Vagina (tissue), 2 donors: Measurements from ENCODE around the gene CD69.

Source experiments
- POLR2A ChIP-seq, 2 donors: fragments of 450-650 bp; IDR thresholded peaks; one replicate each; pipeline ENCODE4 v1.6.1; 2017; ENCODE audit warnings: antibody characterized with exemption in 2 of 2, mild to moderate bottlenecking in 2 of 2, moderate library complexity in 2 of 2
- POLR2AphosphoS5 ChIP-seq, 2 donors: sonication (generic); formaldehyde crosslinking; IDR thresholded peaks; one replicate each; pipeline ENCODE4 v1.9.0; 2017; ENCODE audit warnings: antibody characterized with exemption in 2 of 2, mild to moderate bottlenecking in 2 of 2, low read depth in 1 of 2; ENCODE audit not compliant: insufficient read depth in 1 of 2
- TF ChIP-seq, protein P1 (sequence below), 3 experiments: fragments of 450-650 bp in 2 of 3; fragments of 200-600 bp in 1 of 3; sonication (generic) in 1 of 3; IDR thresholded peaks; one replicate each; pipeline ENCODE4 v1.5.1; 2017 to 2019; ENCODE audit warnings: antibody characterized with exemption in 3 of 3, mild to moderate bottlenecking in 2 of 3, moderate library complexity in 2 of 3

DNA sequence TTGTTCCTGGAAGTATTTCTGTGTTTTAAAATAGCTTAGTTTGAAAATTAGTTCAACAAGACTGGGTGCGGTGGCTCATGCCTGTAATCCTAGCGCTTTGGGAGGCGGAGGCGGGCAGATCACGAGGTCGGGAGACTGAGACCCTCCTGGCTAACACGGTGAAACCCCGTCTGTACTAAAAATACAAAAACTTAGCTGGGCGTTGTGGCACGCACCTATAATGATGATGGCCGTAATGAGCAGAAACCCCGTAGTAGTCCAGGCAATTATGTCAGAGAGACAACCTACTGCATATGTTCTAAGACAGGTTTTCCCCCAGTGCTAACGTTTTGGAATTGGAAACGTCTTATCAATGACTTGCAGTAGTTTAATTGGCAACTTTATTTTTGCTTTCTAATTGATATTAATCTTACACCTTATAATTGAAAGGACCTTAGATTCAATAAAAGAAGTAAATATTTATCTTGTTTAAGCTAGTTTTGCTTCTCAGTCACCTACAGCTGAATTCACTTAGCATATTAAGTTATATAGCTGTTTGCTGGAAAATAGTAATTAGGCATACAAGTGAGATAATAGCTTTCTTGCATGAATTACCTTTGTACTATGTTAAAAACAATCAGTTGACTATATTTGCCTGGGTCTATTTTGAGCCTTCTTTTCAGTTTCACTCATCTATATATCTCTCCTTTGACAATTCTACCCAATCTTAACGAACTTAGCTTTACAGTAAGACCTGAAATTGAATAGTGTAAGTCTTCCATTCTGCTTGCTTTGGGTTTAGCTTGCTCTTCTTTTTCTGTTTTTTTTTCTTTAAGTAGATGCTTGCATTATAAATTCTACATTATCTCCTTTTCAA is 43.4 kb downstream of the CD69 start:
- TF ChIP-seq POLR2A (IDR thresholded peaks at IDR 0.05) (no peak), POLR2AphosphoS5 (IDR thresholded peaks at IDR 0.05; ENCODE audit: insufficient read depth in 1 of 2, low read depth in 1 of 2) (no peak)
- TF ChIP-seq, protein P1, sequence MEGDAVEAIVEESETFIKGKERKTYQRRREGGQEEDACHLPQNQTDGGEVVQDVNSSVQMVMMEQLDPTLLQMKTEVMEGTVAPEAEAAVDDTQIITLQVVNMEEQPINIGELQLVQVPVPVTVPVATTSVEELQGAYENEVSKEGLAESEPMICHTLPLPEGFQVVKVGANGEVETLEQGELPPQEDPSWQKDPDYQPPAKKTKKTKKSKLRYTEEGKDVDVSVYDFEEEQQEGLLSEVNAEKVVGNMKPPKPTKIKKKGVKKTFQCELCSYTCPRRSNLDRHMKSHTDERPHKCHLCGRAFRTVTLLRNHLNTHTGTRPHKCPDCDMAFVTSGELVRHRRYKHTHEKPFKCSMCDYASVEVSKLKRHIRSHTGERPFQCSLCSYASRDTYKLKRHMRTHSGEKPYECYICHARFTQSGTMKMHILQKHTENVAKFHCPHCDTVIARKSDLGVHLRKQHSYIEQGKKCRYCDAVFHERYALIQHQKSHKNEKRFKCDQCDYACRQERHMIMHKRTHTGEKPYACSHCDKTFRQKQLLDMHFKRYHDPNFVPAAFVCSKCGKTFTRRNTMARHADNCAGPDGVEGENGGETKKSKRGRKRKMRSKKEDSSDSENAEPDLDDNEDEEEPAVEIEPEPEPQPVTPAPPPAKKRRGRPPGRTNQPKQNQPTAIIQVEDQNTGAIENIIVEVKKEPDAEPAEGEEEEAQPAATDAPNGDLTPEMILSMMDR (IDR thresholded peaks at IDR 0.05) = no peak
